DND-41 (cell line): ENCODE measurements around the gene ZNF609.

Experiments used
- EZH2 ChIP-seq: IDR thresholded peaks from 3 replicates; pipeline ENCODE4 v1.6.1; 2012; ENCODE audit warnings: borderline replicate concordance, low read depth, mild to moderate bottlenecking, moderate library complexity, low read length, inconsistent platforms; ENCODE audit not compliant: severe bottlenecking
- TF ChIP-seq, protein P1 (sequence below): IDR thresholded peaks from 2 replicates; pipeline ENCODE4 v1.5.1; 2012; ENCODE audit warnings: borderline replicate concordance, low read length, moderate library complexity, mild to moderate bottlenecking; ENCODE audit not compliant: poor library complexity, severe bottlenecking; ENCODE audit errors: extremely low read depth

DNA sequence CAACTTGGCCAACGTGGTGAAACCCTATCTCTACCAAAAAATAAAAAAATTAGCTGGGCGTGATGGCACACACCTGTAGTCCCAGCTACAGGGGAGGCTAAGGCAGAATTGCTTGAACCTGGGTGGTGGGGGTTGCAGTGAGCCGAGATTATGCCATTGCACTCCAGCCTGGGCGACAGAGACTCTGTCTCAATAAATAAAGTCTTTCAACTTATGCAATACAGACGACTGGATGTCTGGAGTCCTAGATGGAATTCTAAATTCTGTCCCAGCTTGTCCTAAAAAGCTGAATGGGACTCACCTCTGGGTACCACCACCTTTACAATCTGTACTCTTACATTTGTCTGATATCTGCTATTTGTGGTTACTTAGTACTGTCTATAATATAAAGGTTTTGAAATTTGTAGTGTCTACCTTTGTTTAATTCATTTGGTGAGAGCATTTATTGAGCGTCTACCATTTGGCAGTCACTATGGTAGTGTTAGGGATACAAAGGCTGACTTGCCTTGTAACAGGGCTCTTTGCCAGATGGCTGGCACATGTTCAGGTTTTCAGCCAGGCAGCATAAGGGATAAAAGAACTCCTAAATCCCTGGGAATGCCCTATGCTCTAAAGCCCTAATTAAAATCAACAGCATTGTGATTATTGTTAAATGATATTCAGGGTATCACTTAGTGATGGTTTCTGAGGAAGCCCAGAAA, 7.2 kb upstream of the ZNF609 start:
- TF ChIP-seq, protein P1, sequence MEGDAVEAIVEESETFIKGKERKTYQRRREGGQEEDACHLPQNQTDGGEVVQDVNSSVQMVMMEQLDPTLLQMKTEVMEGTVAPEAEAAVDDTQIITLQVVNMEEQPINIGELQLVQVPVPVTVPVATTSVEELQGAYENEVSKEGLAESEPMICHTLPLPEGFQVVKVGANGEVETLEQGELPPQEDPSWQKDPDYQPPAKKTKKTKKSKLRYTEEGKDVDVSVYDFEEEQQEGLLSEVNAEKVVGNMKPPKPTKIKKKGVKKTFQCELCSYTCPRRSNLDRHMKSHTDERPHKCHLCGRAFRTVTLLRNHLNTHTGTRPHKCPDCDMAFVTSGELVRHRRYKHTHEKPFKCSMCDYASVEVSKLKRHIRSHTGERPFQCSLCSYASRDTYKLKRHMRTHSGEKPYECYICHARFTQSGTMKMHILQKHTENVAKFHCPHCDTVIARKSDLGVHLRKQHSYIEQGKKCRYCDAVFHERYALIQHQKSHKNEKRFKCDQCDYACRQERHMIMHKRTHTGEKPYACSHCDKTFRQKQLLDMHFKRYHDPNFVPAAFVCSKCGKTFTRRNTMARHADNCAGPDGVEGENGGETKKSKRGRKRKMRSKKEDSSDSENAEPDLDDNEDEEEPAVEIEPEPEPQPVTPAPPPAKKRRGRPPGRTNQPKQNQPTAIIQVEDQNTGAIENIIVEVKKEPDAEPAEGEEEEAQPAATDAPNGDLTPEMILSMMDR, result no peak
- no peak for TF ChIP-seq EZH2
